HepG2 (cell line): ENCODE data around the gene NOSTRIN. TPM values are rescaled to one million over a fixed set of nuclear protein-coding genes. Genes with fewer than 3 reads are reported as not detected.

Source experiments
- ATAC-seq: fragments of 200-7000 bp; cut with Tn5 transposase; 3 replicates; pipeline ENCODE4 v1.9.1; 2020; ENCODE audit warnings: mild to moderate bottlenecking, moderate library complexity
- BruUV-seq: library from RNA; stranded (reverse); fragments of 400-500 nt; replicated peaks from 2 replicates; lab custom pipeline; 2021; lab: Mats Ljungman, UMichigan
- CTCF ChIA-PET: fragments of 300-600 bp; formaldehyde crosslinking; extraction: SDS; loops from one replicate; lab custom pipeline; 2021; ENCODE audit warnings: low total read pairs, inconsistent platforms, low intra/inter-chr PET ratio; lab: Yijun Ruan, JAX
- POLR2A ChIA-PET: fragments of 350-600 bp; sonication (Branson Sonifier 250); formaldehyde crosslinking; loops from one replicate; lab custom pipeline; 2020; ENCODE audit warnings: antibody characterized with exemption, inconsistent platforms; lab: Yijun Ruan, JAX
- DNase-seq: peaks from one replicate; pipeline ENCODE4 v3.0.0-alpha.2; 2015; ENCODE audit warnings: low spot score
- FAIRE-seq: peaks from 3 replicates; lab custom pipeline; 2011; peaks lifted over from hg19 to GRCh38; lab: Jason Lieb, UNC
- H2AFZ ChIP-seq: one replicate; pipeline ENCODE4 v1.6.1; 2011; ENCODE audit warnings: low read length, inconsistent platforms
- H3K27ac ChIP-seq: fragments of 300-600 bp; 3 replicates; pipeline ENCODE4 v1.8.0; 2011; ENCODE audit warnings: mixed run types, mild to moderate bottlenecking, mixed read lengths, low read length, inconsistent platforms; ENCODE audit not compliant: insufficient read depth; ENCODE audit errors: extremely low read length
- H3K27me3 ChIP-seq, 2 experiments: fragments of 200-600 bp in 1 of 2; 2 replicates in 1 of 2; 3 replicates in 1 of 2; pipeline versions ENCODE4 v1.6.0 to v1.8.0; 2011; ENCODE audit warnings: low read length in 2 of 2, mild to moderate bottlenecking in 2 of 2, moderate library complexity in 2 of 2, inconsistent platforms in 1 of 2; ENCODE audit not compliant: insufficient read depth in 2 of 2, control insufficient read depth in 1 of 2
- H3K36me3 ChIP-seq, 2 experiments: fragments of 200-600 bp in 1 of 2; replicated peaks in 1 of 2; 2 replicates in 1 of 2; 3 replicates in 1 of 2; pipeline versions ENCODE4 v1.5.1 to v1.8.0; 2011; ENCODE audit warnings: low read length in 2 of 2, inconsistent platforms in 1 of 2; ENCODE audit not compliant: insufficient read depth in 2 of 2, control insufficient read depth in 1 of 2
- H3K4me1 ChIP-seq: 2 replicates; pipeline ENCODE4 v1.5.1; 2012; ENCODE audit warnings: low read length, inconsistent platforms; ENCODE audit not compliant: insufficient read depth
- H3K4me2 ChIP-seq: 2 replicates; pipeline ENCODE4 v1.6.0; 2011; ENCODE audit warnings: low read depth, low read length, inconsistent platforms
- H3K4me3 ChIP-seq, 3 experiments: fragments of 200-600 bp in 1 of 3; sonication (generic), shearing (Covaris generic) in 1 of 3; replicated peaks in 1 of 3; 2 replicates each; pipeline ENCODE4 v1.5.1; 2011 to 2016; ENCODE audit warnings: low read length in 3 of 3, inconsistent platforms in 2 of 3, low read depth in 2 of 3, mild to moderate bottlenecking in 2 of 3, control low read depth in 1 of 3, mixed read lengths in 1 of 3; ENCODE audit not compliant: insufficient read depth in 1 of 3
- H3K79me2 ChIP-seq: one replicate; pipeline ENCODE4 v1.6.1; 2011; ENCODE audit warnings: low read length, inconsistent platforms; ENCODE audit not compliant: insufficient read depth
- H3K9ac ChIP-seq: 2 replicates; pipeline ENCODE4 v1.6.0; 2011; ENCODE audit warnings: mild to moderate bottlenecking, low read depth, low read length, inconsistent platforms; ENCODE audit not compliant: insufficient read depth
- H3K9me3 ChIP-seq: 2 replicates; pipeline ENCODE4 v1.5.1; 2012; ENCODE audit warnings: mild to moderate bottlenecking, low read length
- H4K20me1 ChIP-seq: 2 replicates; pipeline ENCODE4 v1.6.0; 2011; ENCODE audit warnings: inconsistent platforms, mild to moderate bottlenecking, low read length, moderate library complexity; ENCODE audit not compliant: insufficient read depth
- CREB1 ChIP-seq, 2 experiments: fragments of 450-650 bp in 1 of 2; IDR thresholded peaks; 2 replicates each; pipeline ENCODE4 v1.6.1; 2016 to 2017; ENCODE audit warnings: control low read depth in 1 of 2, mild to moderate bottlenecking in 1 of 2, missing compliant biosample characterization in 1 of 2, missing genetic modification characterization in 1 of 2
- CREB3 ChIP-seq: sonication (generic); formaldehyde crosslinking; IDR thresholded peaks from 2 replicates; pipeline ENCODE4 v1.5.0; 2020; ENCODE audit warnings: missing genetic modification reagents
- MAFK ChIP-seq, 2 experiments: IDR thresholded peaks in 1 of 2; conservative IDR thresholded peaks in 1 of 2; 2 replicates each; pipeline ENCODE4 v1.6.1; 2011; ENCODE audit warnings: improper control_type of control experiment in 2 of 2, low read length in 2 of 2
- NCOA2 ChIP-seq: sonication (generic); formaldehyde crosslinking; IDR thresholded peaks from 2 replicates; pipeline ENCODE4 v1.8.0; 2022; ENCODE audit warnings: inconsistent platforms
- NFE2L1 ChIP-seq: sonication (generic); formaldehyde crosslinking; IDR thresholded peaks from 2 replicates; pipeline ENCODE4 v1.4.0; 2020; ENCODE audit warnings: missing genetic modification reagents, mild to moderate bottlenecking, borderline replicate concordance
- YY1 ChIP-seq: IDR thresholded peaks from 2 replicates; pipeline ENCODE4 v1.6.1; 2011; ENCODE audit warnings: low read length, low read depth, moderate library complexity, mild to moderate bottlenecking; ENCODE audit not compliant: insufficient read depth, insufficient replicate concordance
- ZNF263 ChIP-seq: sonication (generic); formaldehyde crosslinking; IDR thresholded peaks from 2 replicates; pipeline ENCODE4 v1.4.0; 2020; ENCODE audit warnings: missing genetic modification reagents
- ZNF451 ChIP-seq: sonication (generic); formaldehyde crosslinking; IDR thresholded peaks from 2 replicates; pipeline ENCODE4 v1.5.0; 2020; ENCODE audit warnings: mild to moderate bottlenecking, missing genetic modification reagents
- ZNF549 ChIP-seq: sonication (generic); formaldehyde crosslinking; IDR thresholded peaks from 2 replicates; pipeline ENCODE4 v1.5.0; 2020; ENCODE audit warnings: missing genetic modification reagents
- in situ Hi-C: cut with HindIII; loops from 2 replicates; pipeline ENCODE4 v1.10.0; 2017; ENCODE audit warnings: low pct_unique_long_range_greater_than_20kb; ENCODE audit not compliant: extremely low pct_ligation_motif_present
- intact Hi-C: fragments of 100-400 bp; cut with micrococcal nuclease; formaldehyde crosslinking; loops from one replicate; pipeline ENCODE4 v1.10.0; 2022; ENCODE audit not compliant: unreplicated experiment
- polyA plus RNA-seq, 8 experiments: library from polyadenylated mRNA; depleted of rRNA in 3 of 8; stranded (reverse) in 7 of 8; unstranded in 1 of 8; fragments of >200 nt; fragmentation: Illumina TruSeq in 4 of 8; extraction: Trizol in 4 of 8; gene quantifications; 2 replicates each; pipeline versions ENCODE4 v1.2.1 to v1.2.3, GENCODE V29; 2011 to 2016; ENCODE audit warnings: low read depth in 4 of 8, missing spikeins in 1 of 8, mixed read lengths in 1 of 8; ENCODE audit not compliant: insufficient read depth in 1 of 8
- total RNA-seq, 5 experiments: library from RNA; depleted of rRNA; stranded (reverse); fragments of >200 nt; fragmentation: Illumina TruSeq; extraction: Trizol; gene quantifications; 2 replicates each; pipeline ENCODE4 v1.2.3, GENCODE V29; 2016; ENCODE audit warnings: low read depth in 1 of 5
- TF ChIP-seq, protein P1 (sequence below): sonication (generic); formaldehyde crosslinking; IDR thresholded peaks from 2 replicates; pipeline ENCODE4 v1.4.0; 2020; ENCODE audit warnings: missing genetic modification reagents, mild to moderate bottlenecking, borderline replicate concordance
- TF ChIP-seq, protein P2 (sequence below): IDR thresholded peaks from 2 replicates; pipeline ENCODE4 v1.6.1; 2016; ENCODE audit warnings: control low read depth

Gene NOSTRIN
- total and polyA plus RNA-seq, 2 of the 13 experiments (the other 11 are each of a cell fraction or from before 2014, with no cell fraction given): 0.22 TPM

DNA sequence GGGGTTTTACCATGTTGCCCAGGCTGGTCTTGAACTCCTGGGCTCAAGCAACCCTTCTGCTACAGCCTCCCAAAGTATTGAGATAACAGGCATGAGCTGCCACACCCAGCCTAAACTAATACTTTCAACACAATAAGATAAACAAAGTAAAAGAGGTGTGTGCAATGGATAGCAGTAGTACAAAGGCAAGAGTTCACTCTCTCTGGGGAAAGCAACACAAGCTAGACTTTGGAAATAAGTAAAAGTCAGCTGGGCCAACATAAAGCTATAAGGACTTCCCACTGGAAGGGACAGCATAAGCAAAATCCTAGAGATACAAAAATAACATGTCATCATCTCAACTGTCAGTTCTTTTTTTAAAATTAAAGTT lies 5.2 kb upstream of the NOSTRIN start:
- Histone ChIP-seq H3K9ac (no peak overlapping the region), H3K36me3 (no peaks in the 10 kb centered on the region), H2AFZ (no peak overlapping the region), H3K4me1 (peaks cover 6% of the 10 kb centered on the region), H3K9me3 (no peaks in the 10 kb centered on the region), H3K79me2 (no peaks in the 10 kb centered on the region), H3K4me3 (no peak overlapping the region), H4K20me1 (no peaks in the 10 kb centered on the region), H3K27me3 (no peaks in the 10 kb centered on the region; a peak in 1 of 5 replicates), H3K4me2 (no peak overlapping the region), H3K27ac (no peak overlapping the region)
- TF ChIP-seq ZNF451 (CRISPR knock-in tag) (no peak), ZNF549 (no peak), YY1 (no peak), MAFK (conservative IDR thresholded peaks at IDR 0.05 in 1 of 2, IDR thresholded peaks at IDR 0.05 in 1 of 2; ENCODE audit: low read length in 2 of 2) (no peak), NFE2L1 (CRISPR knock-in tag) (no peak), ZNF263 (CRISPR knock-in tag) (no peak), NCOA2 (CRISPR knock-in tag) (no peak), CREB3 (CRISPR knock-in tag) (no peak), CREB1 (IDR thresholded peaks at IDR 0.05) (no peak), CREB1 (CRISPR knock-in tag; IDR thresholded peaks at IDR 0.05) (no peak)
- TF ChIP-seq, protein P1, sequence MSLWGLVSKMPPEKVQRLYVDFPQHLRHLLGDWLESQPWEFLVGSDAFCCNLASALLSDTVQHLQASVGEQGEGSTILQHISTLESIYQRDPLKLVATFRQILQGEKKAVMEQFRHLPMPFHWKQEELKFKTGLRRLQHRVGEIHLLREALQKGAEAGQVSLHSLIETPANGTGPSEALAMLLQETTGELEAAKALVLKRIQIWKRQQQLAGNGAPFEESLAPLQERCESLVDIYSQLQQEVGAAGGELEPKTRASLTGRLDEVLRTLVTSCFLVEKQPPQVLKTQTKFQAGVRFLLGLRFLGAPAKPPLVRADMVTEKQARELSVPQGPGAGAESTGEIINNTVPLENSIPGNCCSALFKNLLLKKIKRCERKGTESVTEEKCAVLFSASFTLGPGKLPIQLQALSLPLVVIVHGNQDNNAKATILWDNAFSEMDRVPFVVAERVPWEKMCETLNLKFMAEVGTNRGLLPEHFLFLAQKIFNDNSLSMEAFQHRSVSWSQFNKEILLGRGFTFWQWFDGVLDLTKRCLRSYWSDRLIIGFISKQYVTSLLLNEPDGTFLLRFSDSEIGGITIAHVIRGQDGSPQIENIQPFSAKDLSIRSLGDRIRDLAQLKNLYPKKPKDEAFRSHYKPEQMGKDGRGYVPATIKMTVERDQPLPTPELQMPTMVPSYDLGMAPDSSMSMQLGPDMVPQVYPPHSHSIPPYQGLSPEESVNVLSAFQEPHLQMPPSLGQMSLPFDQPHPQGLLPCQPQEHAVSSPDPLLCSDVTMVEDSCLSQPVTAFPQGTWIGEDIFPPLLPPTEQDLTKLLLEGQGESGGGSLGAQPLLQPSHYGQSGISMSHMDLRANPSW (CRISPR knock-in tag): no peak
- TF ChIP-seq, protein P2, sequence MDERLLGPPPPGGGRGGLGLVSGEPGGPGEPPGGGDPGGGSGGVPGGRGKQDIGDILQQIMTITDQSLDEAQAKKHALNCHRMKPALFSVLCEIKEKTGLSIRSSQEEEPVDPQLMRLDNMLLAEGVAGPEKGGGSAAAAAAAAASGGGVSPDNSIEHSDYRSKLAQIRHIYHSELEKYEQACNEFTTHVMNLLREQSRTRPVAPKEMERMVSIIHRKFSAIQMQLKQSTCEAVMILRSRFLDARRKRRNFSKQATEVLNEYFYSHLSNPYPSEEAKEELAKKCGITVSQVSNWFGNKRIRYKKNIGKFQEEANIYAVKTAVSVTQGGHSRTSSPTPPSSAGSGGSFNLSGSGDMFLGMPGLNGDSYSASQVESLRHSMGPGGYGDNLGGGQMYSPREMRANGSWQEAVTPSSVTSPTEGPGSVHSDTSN (CRISPR knock-in tag): no peak
- ATAC-seq: no peak; the same call in 2 of the 3 replicates
- ChIA-PET POLR2A (no interaction called here), CTCF (no interaction called here)
- in situ Hi-C loops: no loop called here
- intact Hi-C loops: no loop called here
- BruUV-seq: no TSS peak
- no peak for DNase-seq
- no peak for FAIRE-seq
